K562 (cell line): Measurements from ENCODE around the gene COQ8B. TPM values are rescaled to one million over a fixed set of nuclear protein-coding genes. Genes with fewer than 3 reads are reported as not detected.

Source experiments
- ATAC-seq: fragments of 200-7000 bp; cut with Tn5 transposase; 3 replicates; pipeline ENCODE4 v1.9.1; 2020; ENCODE audit warnings: moderate library complexity
- BruUV-seq: library from RNA; stranded (reverse); fragments of 400-500 nt; replicated peaks from 2 replicates; lab custom pipeline; 2021; lab: Mats Ljungman, UMichigan
- CTCF ChIA-PET: fragments of 300-600 bp; formaldehyde crosslinking; extraction: SDS; loops from one replicate; lab custom pipeline; 2021; ENCODE audit warnings: low intra/inter-chr PET ratio; lab: Yijun Ruan, JAX
- POLR2A ChIA-PET: fragments of 300-600, 350-650 bp; sonication (Branson Sonifier 250); formaldehyde crosslinking; extraction: SDS; loops from one replicate; lab custom pipeline; 2021; ENCODE audit warnings: antibody characterized with exemption, inconsistent platforms; lab: Yijun Ruan, JAX
- DNase-seq, 4 experiments: peaks; one replicate each; pipeline versions ENCODE4 v3.0.0 to v3.0.0-alpha.2; 2011 to 2018; ENCODE audit warnings: low spot score in 3 of 4, mixed read lengths in 3 of 4; ENCODE audit errors: extremely low read depth in 1 of 4
- FAIRE-seq: peaks from 2 replicates; lab custom pipeline; 2011; peaks lifted over from hg19 to GRCh38; lab: Jason Lieb, UNC
- H2AFZ ChIP-seq: 2 replicates; pipeline ENCODE4 v1.6.0; 2011; ENCODE audit warnings: low read depth, low read length, control low read depth, inconsistent platforms
- H3K27ac ChIP-seq: fragments of 200-600 bp; 3 replicates; pipeline ENCODE4 v1.8.0; 2011; ENCODE audit warnings: low read depth, mild to moderate bottlenecking, control low read depth, inconsistent platforms, low read length, moderate library complexity, mixed read lengths; ENCODE audit errors: extremely low read depth
- H3K27me3 ChIP-seq, 2 experiments: fragments of 300-600 bp in 1 of 2; 2 replicates in 1 of 2; 3 replicates in 1 of 2; pipeline versions ENCODE4 v1.6.0 to v1.8.0; 2011; ENCODE audit warnings: inconsistent platforms in 2 of 2, low read length in 2 of 2, mild to moderate bottlenecking in 1 of 2, mixed read lengths in 1 of 2, moderate library complexity in 1 of 2; ENCODE audit not compliant: control insufficient read depth in 2 of 2, insufficient read depth in 2 of 2
- H3K36me3 ChIP-seq: fragments of 300-600 bp; 3 replicates; pipeline ENCODE4 v1.8.0; 2011; ENCODE audit warnings: mild to moderate bottlenecking, low read length, inconsistent platforms; ENCODE audit not compliant: control insufficient read depth, insufficient read depth
- H3K4me1 ChIP-seq, 2 experiments: fragments of 200-600 bp in 1 of 2; replicated peaks in 1 of 2; 2 replicates in 1 of 2; 3 replicates in 1 of 2; pipeline versions ENCODE4 v1.5.1 to v1.8.0; 2011; ENCODE audit warnings: inconsistent platforms in 2 of 2, low read length in 2 of 2, mild to moderate bottlenecking in 1 of 2, mixed read lengths in 1 of 2, moderate library complexity in 1 of 2; ENCODE audit not compliant: control insufficient read depth in 2 of 2, insufficient read depth in 2 of 2
- H3K4me2 ChIP-seq: 2 replicates; pipeline ENCODE4 v1.6.1; 2011; ENCODE audit warnings: low read length, control low read depth, inconsistent platforms, mixed read lengths; ENCODE audit not compliant: insufficient read depth
- H3K4me3 ChIP-seq: fragments of 200-600 bp; sonication (generic), shearing (Covaris generic); 2 replicates; pipeline ENCODE4 v1.5.1; 2016; ENCODE audit warnings: control low read depth, inconsistent platforms
- H3K79me2 ChIP-seq: fragments of 200-600 bp; 3 replicates; pipeline ENCODE4 v1.8.0; 2011; ENCODE audit warnings: low read length, inconsistent platforms; ENCODE audit not compliant: control insufficient read depth, insufficient read depth
- H3K9ac ChIP-seq, 2 experiments: 2 replicates each; pipeline versions ENCODE4 v1.6.0 to v1.6.1; 2011; ENCODE audit warnings: low read depth in 2 of 2, low read length in 2 of 2, control low read depth in 1 of 2, inconsistent platforms in 1 of 2, mild to moderate bottlenecking in 1 of 2, mixed read lengths in 1 of 2; ENCODE audit not compliant: insufficient read depth in 1 of 2
- H3K9me1 ChIP-seq: one replicate; pipeline ENCODE4 v1.6.0; 2011; ENCODE audit warnings: inconsistent platforms, mild to moderate bottlenecking, low read length, moderate library complexity; ENCODE audit not compliant: control insufficient read depth, insufficient read depth
- H3K9me3 ChIP-seq: replicated peaks from 2 replicates; pipeline ENCODE4 v1.5.1; 2011; ENCODE audit warnings: low read depth, low read length, inconsistent platforms; ENCODE audit not compliant: control insufficient read depth, insufficient read depth
- H4K20me1 ChIP-seq: replicated peaks from 2 replicates; pipeline ENCODE4 v1.6.1; 2011; ENCODE audit warnings: low read length, inconsistent platforms, mixed read lengths; ENCODE audit not compliant: control insufficient read depth, insufficient read depth
- ASH1L ChIP-seq: fragments of 450-650 bp; IDR thresholded peaks from 2 replicates; pipeline ENCODE4 v1.6.1; 2018; ENCODE audit warnings: borderline replicate concordance, mild to moderate bottlenecking, low read depth; ENCODE audit not compliant: partially characterized antibody
- MLX ChIP-seq, 2 experiments: fragments of 450-650 bp in 1 of 2; sonication (generic) in 1 of 2; formaldehyde crosslinking; conservative IDR thresholded peaks; 2 replicates each; pipeline versions ENCODE4 v1.4.0 to v1.8.1; 2020 to 2022; ENCODE audit warnings: mild to moderate bottlenecking in 1 of 2, missing genetic modification reagents in 1 of 2
- RBM25 ChIP-seq: fragments of 200-400 bp; formaldehyde crosslinking; IDR thresholded peaks from 2 replicates; pipeline ENCODE4 v1.6.1; 2018; ENCODE audit warnings: low read length, low read depth, moderate library complexity; ENCODE audit not compliant: severe bottlenecking
- ZNF512 ChIP-seq: IDR thresholded peaks from 2 replicates; pipeline ENCODE4 v1.6.1; 2016; ENCODE audit warnings: missing genetic modification characterization, missing compliant biosample characterization
- whole genome bisulfite sequencing: fragments of 100-300 bp; shearing (Covaris generic); methylation state at CpG from one replicate; pipeline ENCODE4 v1.1.6; 2016; ENCODE audit warnings: low coverage, mixed read lengths; ENCODE audit not compliant: insufficient coverage; ENCODE audit errors: missing lambda C conversion rate; 5-methylcytosine and 5-hydroxymethylcytosine counted together
- in situ Hi-C: fragments of 300-500 bp; cut with MboI; formaldehyde crosslinking; loops from 4 replicates; pipeline ENCODE4 v1.15.0; 2018; ENCODE audit warnings: inconsistent platforms, mixed read lengths
- intact Hi-C: fragments of 100-400 bp; cut with micrococcal nuclease; formaldehyde crosslinking; loops from 2 replicates; pipeline ENCODE4 v1.14.2; 2022
- polyA plus RNA-seq, 8 experiments: library from polyadenylated mRNA; depleted of rRNA in 4 of 8; stranded (reverse) in 5 of 8; unstranded in 3 of 8; fragments of >200 nt; fragmentation: Nextera tagmentation in 2 of 8; fragmentation: Illumina TruSeq in 1 of 8; extraction: Ambion mirVana in 2 of 8; extraction: Trizol in 1 of 8; gene quantifications; 2 replicates each; pipeline versions ENCODE4 v1.2.1 to v1.2.3, GENCODE V29; 2011 to 2014; ENCODE audit warnings: inconsistent platforms in 1 of 8, missing spikeins in 1 of 8
- total RNA-seq, 7 experiments: library from RNA; depleted of rRNA in 6 of 7; stranded (reverse); fragments of >200 nt in 6 of 7; fragmentation: Illumina TruSeq in 2 of 7; extraction: Trizol in 2 of 7; gene quantifications; 2 replicates each; pipeline versions ENCODE4 v1.2.1 to v1.2.3, GENCODE V29; 2011 to 2021; ENCODE audit warnings: low replicate concordance in 1 of 7
- TF ChIP-seq, protein P1 (sequence below), 2 experiments: fragments of 450-650 bp; conservative IDR thresholded peaks; 2 replicates each; pipeline ENCODE4 v1.6.1; 2017; ENCODE audit warnings: mild to moderate bottlenecking in 2 of 2, moderate library complexity in 2 of 2
- TF ChIP-seq, protein P2 (sequence below), 2 experiments: IDR thresholded peaks; 2 replicates each; pipeline ENCODE4 v1.6.1; 2011; ENCODE audit warnings: borderline replicate concordance in 1 of 2, control low read depth in 1 of 2, low read depth in 1 of 2, low read length in 1 of 2, mild to moderate bottlenecking in 1 of 2, mixed read lengths in 1 of 2, moderate library complexity in 1 of 2; ENCODE audit not compliant: insufficient read depth in 1 of 2, insufficient read length in 1 of 2, poor library complexity in 1 of 2, severe bottlenecking in 1 of 2; ENCODE audit errors: extremely low read depth in 1 of 2

Gene COQ8B
- total and polyA plus RNA-seq, 9 of the 15 experiments (the other 6 are each of a cell fraction or from before 2014, with no cell fraction given) = 0.41 to 32.3 (median 12.9) TPM

- TF ChIP-seq ASH1L = peak; percentile 83
- TF ChIP-seq, protein P1, sequence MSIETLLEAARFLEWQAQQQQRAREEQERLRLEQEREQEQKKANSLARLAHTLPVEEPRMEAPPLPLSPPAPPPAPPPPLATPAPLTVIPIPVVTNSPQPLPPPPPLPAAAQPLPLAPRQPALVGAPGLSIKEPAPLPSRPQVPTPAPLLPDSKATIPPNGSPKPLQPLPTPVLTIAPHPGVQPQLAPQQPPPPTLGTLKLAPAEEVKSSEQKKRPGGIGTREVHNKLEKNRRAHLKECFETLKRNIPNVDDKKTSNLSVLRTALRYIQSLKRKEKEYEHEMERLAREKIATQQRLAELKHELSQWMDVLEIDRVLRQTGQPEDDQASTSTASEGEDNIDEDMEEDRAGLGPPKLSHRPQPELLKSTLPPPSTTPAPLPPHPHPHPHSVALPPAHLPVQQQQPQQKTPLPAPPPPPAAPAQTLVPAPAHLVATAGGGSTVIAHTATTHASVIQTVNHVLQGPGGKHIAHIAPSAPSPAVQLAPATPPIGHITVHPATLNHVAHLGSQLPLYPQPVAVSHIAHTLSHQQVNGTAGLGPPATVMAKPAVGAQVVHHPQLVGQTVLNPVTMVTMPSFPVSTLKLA (conservative IDR thresholded peaks at IDR 0.05) = peak in 1 of 2 experiments; percentile 48; a peak in 1 of 4 replicates
- TF ChIP-seq RBM25 = peak; percentile 93
- TF ChIP-seq, protein P2, sequence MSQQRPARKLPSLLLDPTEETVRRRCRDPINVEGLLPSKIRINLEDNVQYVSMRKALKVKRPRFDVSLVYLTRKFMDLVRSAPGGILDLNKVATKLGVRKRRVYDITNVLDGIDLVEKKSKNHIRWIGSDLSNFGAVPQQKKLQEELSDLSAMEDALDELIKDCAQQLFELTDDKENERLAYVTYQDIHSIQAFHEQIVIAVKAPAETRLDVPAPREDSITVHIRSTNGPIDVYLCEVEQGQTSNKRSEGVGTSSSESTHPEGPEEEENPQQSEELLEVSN (IDR thresholded peaks at IDR 0.05; ENCODE audit: borderline replicate concordance in 1 of 2, extremely low read depth in 1 of 2, insufficient read depth in 1 of 2, insufficient read length in 1 of 2, low read depth in 1 of 2, low read length in 1 of 2, poor library complexity in 1 of 2, severe bottlenecking in 1 of 2) = peak; percentile 21 to 49
- TF ChIP-seq, all 486 proteins: peak for 20; not testable (repeated sequence) for 466
Measured at GRCh38 chr19:40649903-40650675, 66.6 kb downstream of the COQ8B start (continued).

GRCh38 chr19:40646743-40647254 is 69.9 kb downstream of the COQ8B start:
- Histone ChIP-seq H3K4me1 (peaks cover 3 to 9% of the 10 kb centered on the region in 2 experiments; a peak in 3 of 5 replicates), H3K36me3 (no peaks in the 10 kb centered on the region), H3K4me3 (no peak overlapping the region), H2AFZ (peak overlapping the region; percentile 59), H3K27me3 (no peaks in the 10 kb centered on the region), H3K27ac (no peak overlapping the region), H3K9ac (no peak overlapping the region), H3K9me1 (no peaks in the 10 kb centered on the region), H3K9me3 (no peaks in the 10 kb centered on the region), H4K20me1 (no peaks in the 10 kb centered on the region), H3K79me2 (no peaks in the 10 kb centered on the region), H3K4me2 (no peak overlapping the region)
- DNase-seq = no peak
- 80% methylated on average over 4 of the region's 5 CpGs for WGBS
- CTCF ChIA-PET = no interaction called here
- no TSS peak for BruUV-seq
- TF ChIP-seq ZNF512 (tag) = peak; percentile 80
- no peak for TF ChIP-seq MLX (CRISPR knock-in tag; conservative IDR thresholded peaks at IDR 0.05)
- no peak for FAIRE-seq
- intact Hi-C loops = no loop called here
- POLR2A ChIA-PET = no interaction called here
- in situ Hi-C loops = no loop called here
- ATAC-seq = no peak
